Measurements from ENCODE around the gene GGT7. TPM values are rescaled to one million over a fixed set of nuclear protein-coding genes. Genes with fewer than 3 reads are reported as not detected.

The GGT7 gene
- total RNA-seq, 1 experiment from 2014 or later: 27.7 TPM

GRCh38 chr20:34886122-34886521 is 13.5 kb upstream of the GGT7 start (continued):
- TF ChIP-seq AR (CRISPR knock-in tag; IDR thresholded peaks at IDR 0.05) (no peak), ZNF671 (CRISPR knock-in tag; IDR thresholded peaks at IDR 0.05) (no peak), FOXP1 (CRISPR knock-in tag; IDR thresholded peaks at IDR 0.05; ENCODE audit: borderline replicate concordance) (no peak), ZNF416 (CRISPR knock-in tag; IDR thresholded peaks at IDR 0.05) (no peak), ZNF232 (CRISPR knock-in tag; IDR thresholded peaks at IDR 0.05) (no peak), GRHL2 (CRISPR knock-in tag; IDR thresholded peaks at IDR 0.05; ENCODE audit: insufficient replicate concordance, severe bottlenecking) (no peak), SMAD4 (CRISPR knock-in tag; IDR thresholded peaks at IDR 0.05) (no peak), ATF3 (CRISPR knock-in tag; conservative IDR thresholded peaks at IDR 0.05) (no peak), MXD4 (CRISPR knock-in tag; IDR thresholded peaks at IDR 0.05; ENCODE audit: borderline replicate concordance) (no peak), STAT6 (CRISPR knock-in tag; conservative IDR thresholded peaks at IDR 0.05; ENCODE audit: low read depth) (no peak)

- DNase-seq (ENCODE audit: low spot score): no peak
- H3K27me3 Mint-ChIP-seq (ENCODE audit: low read depth): no peaks in the 10 kb centered on the region
- CTCF ChIA-PET: no interaction called here
- H3K9me3 Mint-ChIP-seq: no peaks in the 10 kb centered on the region
- TF ChIP-seq ZNF317 (CRISPR knock-in tag; IDR thresholded peaks at IDR 0.05; ENCODE audit: borderline replicate concordance, low read depth) (no peak), ZNF396 (CRISPR knock-in tag; IDR thresholded peaks at IDR 0.05; ENCODE audit: borderline replicate concordance) (no peak), CDX4 (CRISPR knock-in tag; IDR thresholded peaks at IDR 0.05; ENCODE audit: borderline replicate concordance) (no peak), ESRRA (CRISPR knock-in tag; IDR thresholded peaks at IDR 0.05; ENCODE audit: borderline replicate concordance) (no peak), GABPB1 (CRISPR knock-in tag; IDR thresholded peaks at IDR 0.05) (no peak), IRF1 (CRISPR knock-in tag; IDR thresholded peaks at IDR 0.05) (no peak), PRRX2 (CRISPR knock-in tag; IDR thresholded peaks at IDR 0.05) (no peak), SP1 (CRISPR knock-in tag; conservative IDR thresholded peaks at IDR 0.05) (no peak), ATF3 (CRISPR knock-in tag; conservative IDR thresholded peaks at IDR 0.05) (no peak), TEAD1 (CRISPR knock-in tag; IDR thresholded peaks at IDR 0.05) (no peak), ERG (CRISPR knock-in tag; IDR thresholded peaks at IDR 0.05) (no peak), HMGA2 (CRISPR knock-in tag; IDR thresholded peaks at IDR 0.05) (no peak), MYBL2 (CRISPR knock-in tag; IDR thresholded peaks at IDR 0.05) (no peak), KAT7 (CRISPR knock-in tag; IDR thresholded peaks at IDR 0.05; ENCODE audit: borderline replicate concordance) (no peak)
- POLR2A ChIA-PET: no interaction called here
- peaks cover 17% of the 10 kb centered on the region; the same call in 1 of the 2 replicates for H3K36me3 Mint-ChIP-seq
- H3K27ac Mint-ChIP-seq: no peak overlapping the region
- peaks cover 3% of the 10 kb centered on the region; the same call in 1 of the 2 replicates for H3K4me1 Mint-ChIP-seq
- no peak for ATAC-seq
- H3K4me3 Mint-ChIP-seq: no peak overlapping the region
Observed at GRCh38 chr20:34884260-34884659, 11.6 kb upstream of the GGT7 start.
